BJ (cell line): ENCODE measurements around the gene HAS3. TPM values are rescaled to one million over a fixed set of nuclear protein-coding genes. Genes with fewer than 3 reads are reported as not detected.

Experiments
- CTCF ChIA-PET: fragments of 350-600 bp; formaldehyde crosslinking; extraction: SDS; loops from one replicate; lab custom pipeline; 2021; ENCODE audit warnings: antibody characterized with exemption, inconsistent platforms; lab: Yijun Ruan, JAX
- POLR2A ChIA-PET: fragments of 300-600 bp; sonication (Branson Sonifier 250); formaldehyde crosslinking; extraction: SDS; loops from one replicate; lab custom pipeline; 2021; ENCODE audit warnings: antibody characterized with exemption; lab: Charles Lee
- DNase-seq: peaks from one replicate; pipeline ENCODE4 v3.0.0-alpha.2; 2011; ENCODE audit warnings: low read depth
- H3K27me3 ChIP-seq: 2 replicates; pipeline ENCODE4 v1.6.0; 2011; ENCODE audit warnings: low read length; ENCODE audit not compliant: control insufficient read depth, insufficient read depth
- H3K36me3 ChIP-seq: 2 replicates; pipeline ENCODE4 v1.5.1; 2011; ENCODE audit warnings: low read length; ENCODE audit not compliant: control insufficient read depth, insufficient read depth
- H3K4me3 ChIP-seq: 2 replicates; pipeline ENCODE4 v1.5.1; 2011; ENCODE audit warnings: low read depth, mild to moderate bottlenecking, control low read depth, low read length
- CTCF ChIP-seq: IDR thresholded peaks from 2 replicates; pipeline ENCODE4 v1.5.1; 2011; ENCODE audit warnings: low read depth, mild to moderate bottlenecking, control low read depth, inconsistent platforms, low read length, moderate library complexity; ENCODE audit not compliant: insufficient read depth
- polyA plus RNA-seq: library from polyadenylated mRNA; depleted of rRNA; stranded (reverse); fragments of >200 nt; gene quantifications from 2 replicates; pipeline ENCODE4 v1.2.3, GENCODE V29; 2011

HAS3 gene
- polyA plus RNA-seq, 1 experiment = 2.3 TPM

- no peak for DNase-seq
- H3K4me3 ChIP-seq = no peak overlapping the region
- no peak for TF ChIP-seq CTCF
- CTCF ChIA-PET = interaction anchor here (0.5 to 16.2 kb wide), 4 partner anchors 197 to 398 kb away, joined by 3 to 146 read pairs (median 5); no protein-coding TSS in a partner anchor
- peaks cover 24% of the 10 kb centered on the region for H3K36me3 ChIP-seq
- H3K27me3 ChIP-seq = no peaks in the 10 kb centered on the region
- POLR2A ChIA-PET = no interaction called here
Measured at GRCh38 chr16:69116906-69117305, 11.5 kb downstream of the HAS3 start.

DNA sequence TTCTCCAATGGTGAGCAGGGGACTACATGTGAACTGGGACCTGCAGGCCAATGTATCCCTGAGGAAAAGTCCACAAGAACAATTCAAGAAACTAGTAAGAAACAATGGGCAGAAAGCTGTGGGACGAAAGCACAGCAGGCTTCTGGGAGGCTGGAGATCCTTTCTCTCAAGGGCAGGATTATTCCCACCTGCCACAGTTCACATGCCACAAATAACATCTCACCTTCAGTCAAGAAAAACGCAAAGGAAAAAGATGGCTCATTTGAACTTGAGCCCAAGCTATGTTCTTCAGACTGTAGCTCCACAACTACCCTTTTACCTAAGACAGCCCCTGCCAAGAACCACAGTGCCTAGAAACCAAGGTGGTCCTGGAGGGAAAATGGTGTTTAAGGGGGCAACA is 13.0 kb downstream of the HAS3 start:
- DNase-seq = no peak
- H3K36me3 ChIP-seq = peaks cover 21% of the 10 kb centered on the region
- no peak overlapping the region for H3K4me3 ChIP-seq
- ChIA-PET CTCF (interaction anchor here (0.7 to 16.2 kb wide), 6 partner anchors 11 to 591 kb away, joined by 3 to 146 read pairs (median 3); no protein-coding TSS in a partner anchor), POLR2A (no interaction called here)
- no peak for TF ChIP-seq CTCF
- no peaks in the 10 kb centered on the region for H3K27me3 ChIP-seq

DNA sequence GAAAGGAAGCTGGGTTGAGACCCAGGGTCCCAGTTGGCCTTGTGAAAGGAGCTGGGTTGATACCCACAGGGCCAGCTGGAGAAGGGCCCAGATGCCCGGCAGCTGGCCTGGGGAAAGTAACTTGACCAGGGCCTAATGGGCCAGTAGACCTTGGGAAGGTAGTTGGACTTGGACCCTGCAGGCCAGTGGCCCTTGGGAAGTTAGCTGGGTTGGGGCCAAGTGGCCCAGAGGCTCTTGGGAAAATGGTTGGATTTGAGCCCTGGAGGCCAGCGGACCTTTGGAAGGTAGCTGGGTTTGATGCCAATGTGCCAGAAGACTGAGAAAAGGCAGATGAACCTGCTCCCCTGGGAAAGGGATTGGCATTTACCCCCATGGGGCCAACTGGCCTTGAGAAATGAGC is 13.5 kb downstream of the HAS3 start:
- peaks cover 21% of the 10 kb centered on the region for H3K36me3 ChIP-seq
- no peak for TF ChIP-seq CTCF
- H3K27me3 ChIP-seq = no peaks in the 10 kb centered on the region
- POLR2A ChIA-PET = no interaction called here
- DNase-seq = no peak
- no peak overlapping the region for H3K4me3 ChIP-seq
- CTCF ChIA-PET = interaction anchor here (0.7 to 16.2 kb wide), 6 partner anchors 11 to 591 kb away, joined by 3 to 146 read pairs (median 3); no protein-coding TSS in a partner anchor

DNA sequence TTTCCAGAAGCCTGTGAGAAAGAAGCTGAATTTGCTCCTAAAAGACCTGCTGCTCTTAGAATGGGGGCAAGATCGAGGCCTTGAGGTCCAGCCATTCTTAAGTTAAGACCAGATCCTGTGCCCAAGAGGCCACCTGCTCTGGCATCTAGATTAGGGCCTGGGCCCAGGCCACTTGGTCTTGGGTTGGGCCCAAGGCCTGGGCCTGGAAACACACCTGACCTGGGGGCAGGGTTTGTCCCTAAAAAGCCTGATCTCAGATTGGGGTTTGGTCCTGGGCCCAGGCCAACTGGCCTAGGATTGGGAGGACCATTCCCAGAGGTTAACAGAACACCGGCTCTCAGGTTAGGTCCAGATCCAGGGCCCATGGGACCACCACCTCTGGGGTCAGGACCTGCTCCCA is 14.1 kb downstream of the HAS3 start:
- no peak overlapping the region for H3K4me3 ChIP-seq
- CTCF ChIA-PET = interaction anchor here (1.2 to 16.2 kb wide), 4 partner anchors 10 to 529 kb away, joined by 3 to 146 read pairs (median 4); no protein-coding TSS in a partner anchor
- POLR2A ChIA-PET = no interaction called here
- DNase-seq = no peak
- peaks cover 21% of the 10 kb centered on the region for H3K36me3 ChIP-seq
- H3K27me3 ChIP-seq = no peaks in the 10 kb centered on the region
- no peak for TF ChIP-seq CTCF

DNA sequence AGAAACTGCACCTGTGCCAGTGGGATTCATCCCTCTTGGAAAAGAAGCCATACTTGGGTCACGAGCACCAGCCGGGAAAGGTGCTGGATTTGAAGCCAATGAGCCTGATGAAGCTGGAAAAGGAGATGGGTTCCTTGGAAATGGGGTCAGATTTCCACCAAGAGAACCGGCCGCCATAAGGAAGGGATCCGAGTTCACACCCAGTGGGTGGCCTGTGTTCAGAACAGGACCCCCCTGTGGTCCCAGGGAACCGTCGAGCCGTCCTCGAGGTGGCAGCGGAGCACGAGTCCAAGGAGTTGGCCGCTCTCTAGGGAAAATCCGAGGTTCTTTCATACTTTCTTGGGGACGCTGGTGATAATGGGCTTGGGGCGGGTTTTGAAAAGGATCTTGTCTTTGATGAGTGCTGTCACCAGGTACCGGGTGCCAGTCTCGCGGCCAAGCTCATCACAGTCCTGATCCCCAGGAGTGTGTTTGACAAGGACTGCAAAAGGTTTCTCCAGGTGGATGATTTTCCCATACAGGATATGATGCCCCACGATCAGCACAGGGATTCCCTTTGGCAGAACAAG is 14.7 kb downstream of the HAS3 start:
- DNase-seq = no peak
- Histone ChIP-seq H3K27me3 (no peaks in the 10 kb centered on the region), H3K4me3 (no peak overlapping the region), H3K36me3 (peaks cover 21% of the 10 kb centered on the region)
- TF ChIP-seq CTCF = no peak
- ChIA-PET CTCF (interaction anchor here (1.5 to 16.2 kb wide), 3 partner anchors 221 to 530 kb away, joined by 6 to 146 read pairs (median 8); no protein-coding TSS in a partner anchor), POLR2A (no interaction called here)
